GM23248 (cell line): ENCODE measurements around the gene MUSK. TPM values are rescaled to one million over a fixed set of nuclear protein-coding genes. Genes with fewer than 3 reads are reported as not detected.
A peak's percentile ranks its signal among the peaks of the same experiment; 100 is the strongest.

Source experiments
- DNase-seq: peaks from one replicate; pipeline ENCODE4 v3.0.0-alpha.2; 2015
- H2AFZ ChIP-seq: fragments of 200-600 bp; sonication (generic); 2 replicates; pipeline ENCODE4 v1.6.1; 2016; ENCODE audit warnings: antibody characterized with exemption
- H3F3A ChIP-seq: fragments of 200-600 bp; sonication (generic); 2 replicates; pipeline ENCODE4 v1.6.1; 2016; ENCODE audit warnings: mild to moderate bottlenecking, antibody characterized with exemption, mixed run types; ENCODE audit not compliant: insufficient read depth
- H3K27ac ChIP-seq: fragments of 200-600 bp; sonication (generic); 2 replicates; pipeline ENCODE4 v1.5.1; 2016; ENCODE audit warnings: mild to moderate bottlenecking
- H3K27me3 ChIP-seq: fragments of 200-600 bp; sonication (generic); replicated peaks from 2 replicates; pipeline ENCODE4 v1.6.1; 2016; ENCODE audit warnings: mild to moderate bottlenecking; ENCODE audit not compliant: insufficient read depth
- H3K36me3 ChIP-seq: fragments of 200-600 bp; sonication (generic); 2 replicates; pipeline ENCODE4 v1.6.1; 2016; ENCODE audit warnings: low read depth, mild to moderate bottlenecking
- H3K4me1 ChIP-seq: fragments of 200-600 bp; sonication (generic); 2 replicates; pipeline ENCODE4 v1.6.1; 2016; ENCODE audit warnings: mild to moderate bottlenecking; ENCODE audit not compliant: insufficient read depth
- H3K4me2 ChIP-seq: fragments of 200-600 bp; sonication (generic); one replicate; pipeline ENCODE4 v1.6.1; 2016; ENCODE audit warnings: mild to moderate bottlenecking; ENCODE audit not compliant: unreplicated experiment
- H3K4me3 ChIP-seq: fragments of 200-600 bp; sonication (generic); 2 replicates; pipeline ENCODE4 v1.5.1; 2016; ENCODE audit warnings: mild to moderate bottlenecking
- H3K79me2 ChIP-seq: fragments of 200-600 bp; sonication (generic); 2 replicates; pipeline ENCODE4 v1.6.1; 2016; ENCODE audit warnings: mild to moderate bottlenecking; ENCODE audit not compliant: insufficient read depth
- H3K9ac ChIP-seq: fragments of 200-600 bp; sonication (generic); 2 replicates; pipeline ENCODE4 v1.6.1; 2016; ENCODE audit warnings: mild to moderate bottlenecking
- H3K9me2 ChIP-seq: fragments of 200-600 bp; sonication (generic); 2 replicates; pipeline ENCODE4 v1.6.1; 2016; ENCODE audit warnings: mixed run types, mild to moderate bottlenecking, moderate library complexity; ENCODE audit not compliant: insufficient read depth
- H3K9me3 ChIP-seq: fragments of 200-600 bp; sonication (generic); one replicate; pipeline ENCODE4 v1.6.1; 2017; ENCODE audit warnings: low read depth
- H4K20me1 ChIP-seq: fragments of 200-600 bp; sonication (generic); 2 replicates; pipeline ENCODE4 v1.6.0; 2016; ENCODE audit not compliant: insufficient read depth
- EZH2 ChIP-seq: fragments of 200-600 bp; sonication (generic); IDR thresholded peaks from 2 replicates; pipeline ENCODE4 v1.6.1; 2018; ENCODE audit warnings: antibody characterized with exemption, mild to moderate bottlenecking; ENCODE audit not compliant: insufficient read depth, poor library complexity, severe bottlenecking
- EZH2phosphoT487 ChIP-seq: fragments of 200-600 bp; sonication (generic); IDR thresholded peaks from 2 replicates; pipeline ENCODE4 v1.6.1; 2018; ENCODE audit warnings: antibody characterized with exemption, moderate library complexity, mild to moderate bottlenecking, low read depth; ENCODE audit not compliant: insufficient read depth
- WGBS, 2 experiments: methylation state at CpG; one replicate each; pipeline ENCODE4 v1.1.6; 2015 to 2017; ENCODE audit warnings: low lambda C conversion rate in 2 of 2, low coverage in 1 of 2; ENCODE audit errors: missing lambda C conversion rate in 2 of 2; 5-methylcytosine and 5-hydroxymethylcytosine counted together
- in situ Hi-C: fragments of 300-500 bp; cut with MboI; formaldehyde crosslinking; loops from 2 replicates; pipeline ENCODE4 v1.15.0; 2020
- polyA plus RNA-seq: library from polyadenylated mRNA; unstranded; fragments of >200 nt; fragmentation: Nextera tagmentation; extraction: Ambion mirVana; gene quantifications from 2 replicates; pipeline ENCODE4 v1.2.1, GENCODE V29; 2016
- total RNA-seq: library from RNA; depleted of rRNA; stranded (reverse); fragments of >200 nt; shearing (Covaris generic); gene quantifications from 2 replicates; pipeline ENCODE4 v1.2.3, GENCODE V29; 2014

Gene MUSK
- total and polyA plus RNA-seq, 2 experiments from 2014 or later = not detected

GRCh38 chr9:110764006-110764405, 95.4 kb downstream of the MUSK start:
- no peak overlapping the region for H3K4me2 ChIP-seq
- no peak overlapping the region for H2AFZ ChIP-seq
- H3K9ac ChIP-seq = no peak overlapping the region
- H3K27me3 ChIP-seq = no peaks in the 10 kb centered on the region
- no peaks in the 10 kb centered on the region for H3K79me2 ChIP-seq
- no peak for DNase-seq
- H3K9me2 ChIP-seq = no peaks in the 10 kb centered on the region
- H3K9me3 ChIP-seq = no peaks in the 10 kb centered on the region
- H3K36me3 ChIP-seq = no peaks in the 10 kb centered on the region
- 96 to 97% methylated on average over 3 of the region's 3 CpGs for WGBS, 2 experiments
- H3F3A ChIP-seq = 0 out of 2 replicates have a peak, but pooled peaks cover 6% of the 10 kb centered on the region
- no peaks in the 10 kb centered on the region for H4K20me1 ChIP-seq
- H3K27ac ChIP-seq = no peak overlapping the region
- H3K4me1 ChIP-seq = peaks cover 18% of the 10 kb centered on the region
- no peak for TF ChIP-seq EZH2
- no peak for TF ChIP-seq EZH2phosphoT487
- no peak overlapping the region for H3K4me3 ChIP-seq
- in situ Hi-C loops = no loop called here

GRCh38 chr9:110765926-110766325, 97.3 kb downstream of the MUSK start:
- no peaks in the 10 kb centered on the region for H3K27me3 ChIP-seq
- no peak for DNase-seq
- H3K9me3 ChIP-seq = no peaks in the 10 kb centered on the region
- H2AFZ ChIP-seq = no peak overlapping the region
- no peaks in the 10 kb centered on the region for H3K9me2 ChIP-seq
- no peaks in the 10 kb centered on the region for H3K79me2 ChIP-seq
- no peak for TF ChIP-seq EZH2
- TF ChIP-seq EZH2phosphoT487 = no peak
- no peaks in the 10 kb centered on the region for H4K20me1 ChIP-seq
- H3K4me2 ChIP-seq = no peak overlapping the region
- H3K4me3 ChIP-seq = no peak overlapping the region
- no peaks in the 10 kb centered on the region for H3K36me3 ChIP-seq
- WGBS, 2 experiments = 94 to 98% methylated on average over 2 of the region's 2 CpGs
- H3K9ac ChIP-seq = no peak overlapping the region
- H3F3A ChIP-seq = peaks cover 15% of the 10 kb centered on the region
- H3K4me1 ChIP-seq = peaks cover 26% of the 10 kb centered on the region
- in situ Hi-C loops = no loop called here
- H3K27ac ChIP-seq = no peak overlapping the region

GRCh38 chr9:110767559-110768063, 99.0 kb downstream of the MUSK start:
- H3K4me1 ChIP-seq = peaks cover 24% of the 10 kb centered on the region
- no peaks in the 10 kb centered on the region for H3K9me2 ChIP-seq
- no peak overlapping the region for H3K27ac ChIP-seq
- H3F3A ChIP-seq = peaks cover 15% of the 10 kb centered on the region
- no peaks in the 10 kb centered on the region for H3K27me3 ChIP-seq
- no peaks in the 10 kb centered on the region for H3K79me2 ChIP-seq
- peak; percentile 57 for DNase-seq
- no peaks in the 10 kb centered on the region for H3K9me3 ChIP-seq
- TF ChIP-seq EZH2 (no peak), EZH2phosphoT487 (no peak)
- H3K36me3 ChIP-seq = no peaks in the 10 kb centered on the region
- H3K9ac ChIP-seq = 0 out of 2 replicates have a peak overlapping the region, but pooled peaks have one; percentile 17
- WGBS, 2 experiments = 27 to 33% methylated on average over 6 of the region's 6 CpGs
- peak overlapping the region; percentile 33 for H3K4me3 ChIP-seq
- H4K20me1 ChIP-seq = no peaks in the 10 kb centered on the region
- peak overlapping the region; percentile 74 for H3K4me2 ChIP-seq
- 0 out of 2 replicates have a peak overlapping the region, but pooled peaks have one; percentile 19 for H2AFZ ChIP-seq
- in situ Hi-C loops = no loop called here

GRCh38 chr9:110768886-110769285, 100.3 kb downstream of the MUSK start:
- WGBS, 2 experiments = 49 to 56% methylated on average over 2 of the region's 2 CpGs
- no peak overlapping the region for H3K9ac ChIP-seq
- no peaks in the 10 kb centered on the region for H3K79me2 ChIP-seq
- no peaks in the 10 kb centered on the region for H3K9me2 ChIP-seq
- no peak overlapping the region for H3K4me2 ChIP-seq
- no peak for DNase-seq
- in situ Hi-C loops = no loop called here
- no peaks in the 10 kb centered on the region for H4K20me1 ChIP-seq
- no peak overlapping the region for H3K4me3 ChIP-seq
- no peak overlapping the region for H2AFZ ChIP-seq
- H3K27me3 ChIP-seq = no peaks in the 10 kb centered on the region
- TF ChIP-seq EZH2phosphoT487 = no peak
- TF ChIP-seq EZH2 = no peak
- H3K36me3 ChIP-seq = no peaks in the 10 kb centered on the region
- no peak overlapping the region for H3K27ac ChIP-seq
- peaks cover 15% of the 10 kb centered on the region for H3F3A ChIP-seq
- H3K4me1 ChIP-seq = peaks cover 19% of the 10 kb centered on the region
- H3K9me3 ChIP-seq = no peaks in the 10 kb centered on the region

- TF ChIP-seq EZH2phosphoT487 (peak; percentile 97), EZH2 (no peak)
- Histone ChIP-seq H3K36me3 (no peaks in the 10 kb centered on the region), H3K79me2 (no peaks in the 10 kb centered on the region), H3K9me3 (no peaks in the 10 kb centered on the region), H3F3A (peaks cover 15% of the 10 kb centered on the region), H3K4me1 (peaks cover 19% of the 10 kb centered on the region), H3K27me3 (no peaks in the 10 kb centered on the region), H3K9ac (no peak overlapping the region), H4K20me1 (no peaks in the 10 kb centered on the region), H3K27ac (peak overlapping the region; percentile 10; the same call in 1 of the 2 replicates), H3K4me3 (no peak overlapping the region), H3K4me2 (peak overlapping the region; percentile 53), H3K9me2 (no peaks in the 10 kb centered on the region), H2AFZ (no peak overlapping the region)
- in situ Hi-C loops = no loop called here
- peak; percentile 64 for DNase-seq
- WGBS, 2 experiments = 39 to 49% methylated on average over 3 of the region's 3 CpGs
Observed at GRCh38 chr9:110769667-110770066, 101.1 kb downstream of the MUSK start.
